Trophoblast cell (in vitro differentiated cells and primary cell): ENCODE measurements around the gene OR5H2.

Experiments used
- DNase-seq, 2 donors: peaks; one replicate each; pipeline ENCODE4 v3.0.0-alpha.2; 2016
- H2AFZ ChIP-seq: 2 replicates; pipeline ENCODE4 v1.6.1; 2013; ENCODE audit warnings: low read length, moderate library complexity, mild to moderate bottlenecking; ENCODE audit not compliant: insufficient read depth, poor library complexity
- H2AK5ac ChIP-seq: 2 replicates; pipeline ENCODE4 v1.6.1; 2013; ENCODE audit warnings: mild to moderate bottlenecking, low read length
- H2BK120ac ChIP-seq: 2 replicates; pipeline ENCODE4 v1.6.1; 2013; ENCODE audit warnings: low read length, mild to moderate bottlenecking, moderate library complexity; ENCODE audit not compliant: insufficient read depth, poor library complexity
- H2BK12ac ChIP-seq: 2 replicates; pipeline ENCODE4 v1.6.1; 2013; ENCODE audit warnings: mild to moderate bottlenecking, low read length, moderate library complexity
- H2BK5ac ChIP-seq: 2 replicates; pipeline ENCODE4 v1.6.1; 2013; ENCODE audit warnings: low read length, low read depth, moderate library complexity, mild to moderate bottlenecking; ENCODE audit not compliant: poor library complexity
- H3K14ac ChIP-seq: 2 replicates; pipeline ENCODE4 v1.6.1; 2013; ENCODE audit warnings: mild to moderate bottlenecking, low read length
- H3K18ac ChIP-seq: 2 replicates; pipeline ENCODE4 v1.6.1; 2013; ENCODE audit warnings: mild to moderate bottlenecking, low read length
- H3K23ac ChIP-seq: 2 replicates; pipeline ENCODE4 v1.6.1; 2013; ENCODE audit warnings: low read length
- H3K27ac ChIP-seq: 2 replicates; pipeline ENCODE4 v1.5.1; 2013; ENCODE audit warnings: low read depth, mild to moderate bottlenecking, inconsistent platforms, low read length, moderate library complexity
- H3K27me3 ChIP-seq: 2 replicates; pipeline ENCODE4 v1.6.1; 2013; ENCODE audit warnings: inconsistent platforms, mild to moderate bottlenecking, low read length, moderate library complexity; ENCODE audit not compliant: insufficient read depth
- H3K36me3 ChIP-seq, 2 experiments: 1 replicate in 1 of 2; 2 replicates in 1 of 2; pipeline ENCODE4 v1.6.1; 2013; ENCODE audit warnings: low read length in 2 of 2, mild to moderate bottlenecking in 2 of 2, moderate library complexity in 1 of 2; ENCODE audit not compliant: insufficient read depth in 2 of 2, control insufficient read depth in 1 of 2
- H3K4ac ChIP-seq: 2 replicates; pipeline ENCODE4 v1.6.1; 2013; ENCODE audit warnings: low read depth, mild to moderate bottlenecking, low read length, moderate library complexity
- H3K4me1 ChIP-seq, 2 experiments: 1 replicate in 1 of 2; 2 replicates in 1 of 2; pipeline ENCODE4 v1.6.1; 2013; ENCODE audit warnings: low read length in 2 of 2, mild to moderate bottlenecking in 2 of 2, moderate library complexity in 1 of 2; ENCODE audit not compliant: insufficient read depth in 2 of 2, control insufficient read depth in 1 of 2
- H3K4me2 ChIP-seq: 2 replicates; pipeline ENCODE4 v1.6.1; 2013; ENCODE audit warnings: inconsistent platforms, mild to moderate bottlenecking, low read length, moderate library complexity
- H3K4me3 ChIP-seq: 2 replicates; pipeline ENCODE4 v1.5.1; 2013; ENCODE audit warnings: mild to moderate bottlenecking, low read depth, low read length, inconsistent platforms
- H3K79me1 ChIP-seq: one replicate; pipeline ENCODE4 v1.6.1; 2013; ENCODE audit warnings: low read length
- H3K79me2 ChIP-seq: 2 replicates; pipeline ENCODE4 v1.6.1; 2013; ENCODE audit warnings: low read length, mild to moderate bottlenecking; ENCODE audit not compliant: control insufficient read depth, insufficient read depth, poor library complexity
- H3K9ac ChIP-seq: 2 replicates; pipeline ENCODE4 v1.6.1; 2013; ENCODE audit warnings: mild to moderate bottlenecking, low read length
- H3K9me3 ChIP-seq: 2 replicates; pipeline ENCODE4 v1.6.1; 2013; ENCODE audit warnings: low read depth, mild to moderate bottlenecking, control low read depth, inconsistent platforms, low read length; ENCODE audit not compliant: insufficient read depth
- H4K12ac ChIP-seq: 2 replicates; pipeline ENCODE4 v1.6.1; 2013; ENCODE audit warnings: low read depth, mild to moderate bottlenecking, low read length, moderate library complexity
- H4K8ac ChIP-seq: 2 replicates; pipeline ENCODE4 v1.6.1; 2013; ENCODE audit warnings: low read depth, mild to moderate bottlenecking, low read length, moderate library complexity
- H4K91ac ChIP-seq: one replicate; pipeline ENCODE4 v1.6.1; 2013; ENCODE audit warnings: low read depth, mild to moderate bottlenecking, low read length, moderate library complexity
- WGBS: extraction: QIAGEN DNeasy Blood & Tissue Kit; methylation state at CpG from one replicate; pipeline ENCODE4 v1.1.7; 2013; ENCODE audit warnings: missing lambda C conversion rate; ENCODE audit not compliant: insufficient read length, insufficient coverage; ENCODE audit errors: extremely low coverage; 5-methylcytosine and 5-hydroxymethylcytosine counted together

Gene OR5H2

GRCh38 chr3:98274914-98275313, 7.4 kb upstream of the OR5H2 start:
- no CpG with 5 or more reads among the region's 3 CpGs for WGBS

GRCh38 chr3:98290916-98291315, 8.6 kb downstream of the OR5H2 start:
- no peaks in the 10 kb centered on the region for H3K79me2 ChIP-seq
- no peak overlapping the region for H4K8ac ChIP-seq
- no peak overlapping the region for H2BK120ac ChIP-seq
- H3K79me1 ChIP-seq = no peaks in the 10 kb centered on the region
- no peak overlapping the region for H3K4me2 ChIP-seq
- H2AFZ ChIP-seq = no peak overlapping the region
- WGBS = no CpG with 5 or more reads among the region's 1 CpG
- no peak overlapping the region for H2BK5ac ChIP-seq
- DNase-seq = no peak
- no peak overlapping the region for H3K18ac ChIP-seq
- H2AK5ac ChIP-seq = no peak overlapping the region
- H3K4me3 ChIP-seq = no peak overlapping the region
- H3K23ac ChIP-seq = no peak overlapping the region
- no peaks in the 10 kb centered on the region for H3K4me1 ChIP-seq
- no peak overlapping the region for H3K27ac ChIP-seq
- no peak overlapping the region for H3K4ac ChIP-seq
- H3K36me3 ChIP-seq = no peaks in the 10 kb centered on the region
- H3K27me3 ChIP-seq = no peaks in the 10 kb centered on the region
- H3K9ac ChIP-seq = no peak overlapping the region
- no peak overlapping the region for H2BK12ac ChIP-seq
- no peak overlapping the region for H3K14ac ChIP-seq
- no peak overlapping the region for H4K12ac ChIP-seq
- H4K91ac ChIP-seq = no peak overlapping the region
- no peaks in the 10 kb centered on the region for H3K9me3 ChIP-seq

More at GRCh38 chr3:98274914-98275313, 7.4 kb upstream of the OR5H2 start:
- H3K9ac ChIP-seq = no peak overlapping the region
- no peak overlapping the region for H3K27ac ChIP-seq
- H2BK120ac ChIP-seq = no peak overlapping the region
- H4K91ac ChIP-seq = no peak overlapping the region
- no peak overlapping the region for H4K12ac ChIP-seq
- H3K79me1 ChIP-seq = no peaks in the 10 kb centered on the region
- no peak overlapping the region for H2AFZ ChIP-seq
- no peak overlapping the region for H4K8ac ChIP-seq
- no peak overlapping the region for H2BK12ac ChIP-seq
- H3K36me3 ChIP-seq = no peaks in the 10 kb centered on the region
- H3K4me1 ChIP-seq = peaks cover 4% of the 10 kb centered on the region in 2 experiments
- H3K14ac ChIP-seq = no peak overlapping the region
- no peak overlapping the region for H3K4ac ChIP-seq
- H2AK5ac ChIP-seq = no peak overlapping the region
- no peak overlapping the region for H3K4me3 ChIP-seq
- no peaks in the 10 kb centered on the region for H3K79me2 ChIP-seq
- no peaks in the 10 kb centered on the region for H3K9me3 ChIP-seq
- DNase-seq = peak; percentile 87 to 90
- H2BK5ac ChIP-seq = no peak overlapping the region
- no peak overlapping the region for H3K18ac ChIP-seq
- H3K27me3 ChIP-seq = no peaks in the 10 kb centered on the region
- no peak overlapping the region for H3K4me2 ChIP-seq
- H3K23ac ChIP-seq = no peak overlapping the region

- no peak overlapping the region for H2AK5ac ChIP-seq
- no peaks in the 10 kb centered on the region for H3K36me3 ChIP-seq
- no peak overlapping the region for H2BK12ac ChIP-seq
- no peak overlapping the region for H2BK120ac ChIP-seq
- no peak overlapping the region for H3K4ac ChIP-seq
- H3K27me3 ChIP-seq = no peaks in the 10 kb centered on the region
- no peaks in the 10 kb centered on the region for H3K79me2 ChIP-seq
- no peak overlapping the region for H3K14ac ChIP-seq
- H3K18ac ChIP-seq = no peak overlapping the region
- no peak overlapping the region for H3K4me2 ChIP-seq
- no peaks in the 10 kb centered on the region for H3K4me1 ChIP-seq
- no peak overlapping the region for H4K12ac ChIP-seq
- no peak for DNase-seq
- H2AFZ ChIP-seq = no peak overlapping the region
- no peaks in the 10 kb centered on the region for H3K79me1 ChIP-seq
- no peak overlapping the region for H4K8ac ChIP-seq
- no peak overlapping the region for H3K9ac ChIP-seq
- no peak overlapping the region for H3K4me3 ChIP-seq
- H4K91ac ChIP-seq = no peak overlapping the region
- no peak overlapping the region for H3K27ac ChIP-seq
- no peak overlapping the region for H3K23ac ChIP-seq
- no CpG with 5 or more reads among the region's 10 CpGs for WGBS
- H3K9me3 ChIP-seq = no peaks in the 10 kb centered on the region
- H2BK5ac ChIP-seq = no peak overlapping the region
These were observed 9.1 kb downstream of the OR5H2 start for GRCh38 chr3:98291332-98291957.

GRCh38 chr3:98322101-98322500, 39.8 kb downstream of the OR5H2 start:
- Histone ChIP-seq H2BK5ac (no peak overlapping the region), H2AK5ac (no peak overlapping the region), H3K18ac (no peak overlapping the region), H3K36me3 (no peaks in the 10 kb centered on the region), H2AFZ (no peak overlapping the region), H3K27ac (no peak overlapping the region), H3K27me3 (no peaks in the 10 kb centered on the region), H3K9ac (no peak overlapping the region), H4K12ac (no peak overlapping the region), H3K4ac (no peak overlapping the region), H3K79me2 (no peaks in the 10 kb centered on the region), H2BK120ac (no peak overlapping the region), H3K4me3 (no peak overlapping the region), H3K14ac (no peak overlapping the region), H3K23ac (no peak overlapping the region), H3K9me3 (no peaks in the 10 kb centered on the region), H4K91ac (no peak overlapping the region), H4K8ac (no peak overlapping the region), H3K4me2 (no peak overlapping the region), H3K4me1 (peaks cover 0 to 2% of the 10 kb centered on the region in 2 experiments), H2BK12ac (no peak overlapping the region), H3K79me1 (no peaks in the 10 kb centered on the region)
- WGBS = no CpG with 5 or more reads among the region's 2 CpGs
- no peak for DNase-seq
